Measurements from ENCODE around the gene UBXN1.
"Not testable (repeated sequence)": the region's sequence is repeated elsewhere in the genome, so short reads cannot be mapped to it uniquely, and the experiment has no call there.

UBXN1 gene

GRCh38 chr11:62707277-62707861 is 28.5 kb upstream of the UBXN1 start, which contains the start of the genes BSCL2 and GNG3:
Gene BSCL2, minus strand, starts transcription at chr11:62707424. Its CDS starts 229 bp downstream, at chr11:62707195.
Gene GNG3, plus strand, starts transcription at chr11:62707676. Its CDS starts 620 bp downstream, at chr11:62708296.
- no peak for DNase-seq (ENCODE audit: extremely low read depth, low read depth)
- no peak for TF ChIP-seq CTCF (IDR thresholded peaks at IDR 0.05; ENCODE audit: low read depth, low read length)

GRCh38 chr11:62706850-62707247 is 28.0 kb upstream of the UBXN1 start:
- no peak for DNase-seq (ENCODE audit: extremely low read depth, low read depth)

GRCh38 chr11:62705880-62706849 is 27.3 kb upstream of the UBXN1 start:
- no peak for TF ChIP-seq CTCF (IDR thresholded peaks at IDR 0.05; ENCODE audit: low read depth, low read length)
- peak; percentile 87 for DNase-seq (ENCODE audit: extremely low read depth, low read depth)

More at GRCh38 chr11:62706850-62707247, 28.0 kb upstream of the UBXN1 start:
- TF ChIP-seq CTCF (IDR thresholded peaks at IDR 0.05; ENCODE audit: low read depth, low read length), result no peak

- no peak for DNase-seq (ENCODE audit: extremely low read depth, low read depth)
- no peak for TF ChIP-seq CTCF (IDR thresholded peaks at IDR 0.05; ENCODE audit: low read depth, low read length)
Measured at GRCh38 chr11:62705413-62705812, 26.5 kb upstream of the UBXN1 start.

- not testable (repeated sequence) for DNase-seq (ENCODE audit: extremely low read depth, low read depth)
Measured at GRCh38 chr11:62703921-62704320, 25.0 kb upstream of the UBXN1 start.

GRCh38 chr11:62702246-62702645 is 23.4 kb upstream of the UBXN1 start:
- DNase-seq (ENCODE audit: extremely low read depth, low read depth), result no peak
- TF ChIP-seq CTCF (IDR thresholded peaks at IDR 0.05; ENCODE audit: low read depth, low read length), result no peak

- peak; percentile 93 for TF ChIP-seq CTCF (IDR thresholded peaks at IDR 0.05; ENCODE audit: low read depth, low read length)
- DNase-seq (ENCODE audit: extremely low read depth, low read depth), result peak; percentile 69
Measured at GRCh38 chr11:62694455-62695167, 15.7 kb upstream of the UBXN1 start.

GRCh38 chr11:62693624-62694023 is 14.8 kb upstream of the UBXN1 start:
- not testable (repeated sequence) for DNase-seq (ENCODE audit: extremely low read depth, low read depth)

Data from AG09319 (cell line).